ENCODE measurements around the gene TOP1.

Gene TOP1

DNA sequence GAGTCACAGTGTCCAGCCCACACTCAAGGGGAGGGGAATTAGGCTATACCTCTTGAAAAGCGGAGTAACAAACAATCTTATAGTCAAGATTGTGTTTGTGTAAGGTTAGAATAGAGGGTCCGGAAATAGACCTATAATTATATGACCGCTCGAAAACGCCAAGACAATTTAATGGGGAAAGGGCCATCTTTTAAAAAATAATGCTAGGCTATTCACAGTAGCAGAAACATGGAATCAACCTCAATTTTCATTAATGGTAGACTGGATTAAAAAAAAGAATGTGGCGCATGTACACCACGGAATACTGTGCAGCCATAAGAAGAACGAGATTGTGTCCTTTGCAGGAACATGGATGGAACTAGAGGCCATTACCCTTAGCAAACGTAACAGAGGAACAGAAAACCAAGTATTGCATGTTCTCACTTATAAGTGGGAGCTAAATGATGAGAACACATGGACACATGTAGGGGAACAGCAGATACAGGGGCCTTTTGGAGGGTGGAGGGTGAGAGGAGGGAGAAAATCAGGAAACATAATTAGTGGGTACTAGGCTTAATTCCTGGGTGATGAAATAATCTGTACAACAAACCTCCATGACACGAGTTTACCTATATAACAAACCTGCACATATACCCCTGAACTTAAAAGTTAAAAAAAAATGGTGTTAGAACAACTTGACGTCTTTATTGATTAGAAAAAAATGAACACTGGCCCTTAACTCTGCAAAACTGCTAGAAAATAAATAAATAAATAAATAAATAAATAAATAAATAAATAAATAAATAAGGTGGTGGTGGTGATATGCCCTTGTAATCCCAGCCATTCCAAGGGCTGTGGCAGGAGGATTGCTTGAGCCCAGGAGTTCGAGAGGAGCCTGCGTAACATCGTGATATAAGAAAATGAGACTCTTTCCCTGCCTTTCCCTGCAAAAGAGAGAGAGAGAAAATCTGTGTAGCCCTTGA lies 30.3 kb downstream of the TOP1 start:
- no peak for DNase-seq (ENCODE audit: low read depth)

DNA sequence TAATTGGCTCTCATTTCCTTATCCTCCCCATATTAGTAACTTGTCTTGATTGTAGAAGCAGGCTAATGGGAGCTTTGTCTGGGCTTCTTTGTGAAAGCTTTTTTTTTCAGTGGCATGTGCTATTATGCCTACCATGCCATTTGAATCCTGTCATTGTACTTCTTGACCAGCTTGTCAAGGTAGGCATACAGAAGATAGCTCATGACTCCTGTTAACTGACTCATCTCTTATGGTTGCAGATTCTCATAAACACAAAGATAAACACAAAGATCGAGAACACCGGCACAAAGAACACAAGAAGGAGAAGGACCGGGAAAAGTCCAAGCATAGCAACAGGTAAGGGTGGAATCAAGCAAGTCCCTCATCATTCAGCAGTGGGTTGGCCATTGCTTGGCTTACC lies 32.5 kb downstream of the TOP1 start:
- no peak for DNase-seq (ENCODE audit: low read depth)

DNA sequence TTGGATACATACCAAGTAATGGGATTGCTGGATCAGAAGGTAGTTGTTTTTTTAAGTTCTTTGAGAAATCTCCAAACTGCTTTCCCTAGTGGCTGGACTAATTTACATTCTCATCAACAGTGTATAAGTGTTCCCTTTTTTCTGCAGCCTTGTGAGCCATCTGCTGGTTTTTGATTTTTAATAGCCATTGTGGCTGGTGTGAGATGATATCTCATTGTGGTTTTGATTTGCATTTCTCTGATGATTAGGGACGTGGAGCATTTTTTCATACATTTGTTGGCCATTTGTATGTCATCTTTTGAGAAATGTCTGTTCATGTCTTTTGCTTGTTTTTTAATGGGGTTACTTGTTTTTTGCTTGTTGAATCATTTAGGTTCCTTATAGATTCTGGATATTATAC lies 34.8 kb downstream of the TOP1 start:
- no peak for DNase-seq (ENCODE audit: low read depth)

DNA sequence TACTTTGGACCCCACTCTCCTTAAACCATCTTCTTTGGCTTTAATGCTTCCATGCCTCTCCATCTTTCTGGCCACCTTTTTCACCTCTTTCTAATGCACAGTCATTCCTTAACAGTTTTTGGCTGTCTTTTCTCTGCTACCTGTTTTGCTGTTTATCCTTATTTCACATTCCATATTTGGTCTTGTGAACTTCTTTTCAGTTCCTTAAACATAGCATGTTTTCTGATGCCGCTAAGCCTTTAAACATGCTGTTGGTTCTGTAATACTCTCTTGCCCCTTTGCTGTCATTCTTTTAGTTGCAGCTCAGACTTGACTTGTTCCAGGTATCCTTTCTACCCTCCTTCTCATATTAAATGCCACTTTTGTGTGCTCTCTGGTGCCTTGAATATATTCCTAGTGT lies 35.8 kb downstream of the TOP1 start:
- DNase-seq (ENCODE audit: low read depth), result no peak

DNA sequence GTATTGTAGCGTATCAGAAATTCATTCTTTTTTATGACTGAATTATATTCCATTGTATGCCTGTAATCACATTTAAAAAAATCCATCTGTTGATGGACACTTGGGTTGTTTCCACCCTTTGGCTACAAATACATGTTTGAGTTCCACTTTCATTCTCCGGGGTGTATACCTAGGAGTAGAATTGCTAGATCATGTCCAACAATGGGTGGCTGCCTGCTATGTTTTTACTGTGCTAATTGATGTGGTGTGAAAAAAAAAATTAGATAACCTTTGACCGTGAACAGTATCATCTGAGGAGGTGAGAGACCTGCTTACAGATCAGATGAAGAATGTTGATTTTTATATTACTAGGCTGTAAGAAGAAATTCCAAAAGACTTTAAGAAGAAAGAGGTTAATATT lies 37.1 kb downstream of the TOP1 start:
- no peak for DNase-seq (ENCODE audit: low read depth)

DNA sequence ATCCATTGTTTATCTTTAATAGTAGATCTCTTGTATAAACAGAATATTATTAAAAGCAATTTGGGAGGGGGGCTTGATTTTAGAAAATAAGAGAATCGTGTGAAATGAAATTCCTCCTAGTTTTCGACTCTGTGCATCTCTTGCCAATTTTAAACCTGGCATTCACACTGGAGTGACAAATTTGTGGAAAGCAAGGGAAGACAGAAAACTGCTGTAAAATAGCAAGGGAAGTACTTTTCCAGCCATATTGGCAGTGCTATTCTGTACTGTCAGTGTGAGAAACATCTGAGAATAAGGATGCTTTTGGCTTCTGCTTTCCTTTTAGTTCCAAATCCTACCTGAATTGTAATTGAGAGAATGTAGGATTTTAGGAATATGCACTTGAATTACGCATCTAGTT lies 40.2 kb downstream of the TOP1 start:
- no peak for DNase-seq (ENCODE audit: low read depth)

DNA sequence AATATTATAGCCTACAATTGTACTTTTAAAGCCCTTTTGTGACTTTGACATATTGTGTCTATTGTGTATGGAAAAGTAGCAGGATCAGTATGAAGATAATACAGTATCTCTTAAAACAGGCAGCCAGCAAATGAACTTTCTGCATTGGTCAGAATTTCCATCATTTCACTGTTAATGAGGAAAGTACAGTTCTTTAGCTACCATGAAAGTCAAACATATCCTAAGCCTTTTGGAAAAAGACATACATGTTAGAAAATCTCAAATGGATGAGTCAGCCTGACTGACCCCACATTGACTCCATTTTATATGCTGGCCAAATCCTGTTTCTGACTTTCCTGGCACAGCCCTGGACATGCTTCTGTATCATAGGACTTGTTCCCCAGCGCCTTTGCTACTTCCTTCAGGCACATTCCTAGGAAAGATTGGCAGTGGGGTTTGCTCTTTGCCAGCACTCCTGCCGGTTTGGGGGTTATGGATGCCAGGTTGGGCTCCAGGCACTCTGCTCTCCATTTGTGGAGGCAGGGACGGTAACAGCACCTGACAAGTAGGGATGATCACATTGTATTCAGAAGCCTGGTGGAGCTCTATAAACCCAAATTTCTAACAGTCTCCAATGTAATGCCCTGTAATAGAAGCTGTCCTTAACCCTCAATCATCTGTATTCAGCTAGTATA lies 43.7 kb downstream of the TOP1 start:
- no peak for DNase-seq (ENCODE audit: low read depth)

DNA sequence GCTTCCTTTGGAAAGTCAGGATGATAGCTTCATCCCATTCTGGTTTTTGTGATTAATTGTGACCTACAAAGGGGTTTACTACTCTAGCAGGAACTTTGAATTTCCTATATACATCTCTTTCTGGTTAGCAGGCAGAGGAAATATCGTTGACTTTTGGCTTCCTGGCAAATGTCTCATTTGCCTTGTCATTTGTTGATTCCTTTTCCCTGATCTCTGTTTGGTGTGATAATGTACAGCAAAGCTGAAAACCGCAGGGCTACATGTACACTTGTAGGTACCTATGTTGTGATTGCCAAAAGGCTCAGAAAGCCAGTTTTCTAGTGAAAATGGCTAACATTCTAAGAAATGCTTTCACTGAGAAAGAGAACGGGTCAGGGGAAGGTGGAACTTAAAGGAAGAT lies 44.3 kb downstream of the TOP1 start:
- DNase-seq (ENCODE audit: low read depth), result no peak

DNA sequence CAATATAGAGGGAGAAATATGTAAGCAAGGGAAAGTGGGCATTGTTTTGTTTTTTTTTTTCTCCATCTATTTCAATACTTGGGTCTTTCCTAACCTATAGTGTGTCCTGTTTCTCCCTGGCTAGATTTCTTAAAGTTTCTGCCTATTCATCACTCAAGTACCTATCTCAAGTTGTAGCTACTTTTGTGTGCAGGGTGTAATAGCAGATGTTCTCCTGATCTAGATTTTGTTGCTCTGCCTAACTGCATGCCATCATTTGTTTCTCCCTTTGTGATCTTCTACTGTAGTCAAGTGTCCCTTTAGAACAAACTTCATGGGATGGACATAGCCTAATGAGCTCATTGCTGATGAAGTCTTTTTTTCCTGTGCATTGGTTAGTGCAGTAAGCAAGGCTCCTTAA lies 45.8 kb downstream of the TOP1 start:
- DNase-seq (ENCODE audit: low read depth), result no peak

DNA sequence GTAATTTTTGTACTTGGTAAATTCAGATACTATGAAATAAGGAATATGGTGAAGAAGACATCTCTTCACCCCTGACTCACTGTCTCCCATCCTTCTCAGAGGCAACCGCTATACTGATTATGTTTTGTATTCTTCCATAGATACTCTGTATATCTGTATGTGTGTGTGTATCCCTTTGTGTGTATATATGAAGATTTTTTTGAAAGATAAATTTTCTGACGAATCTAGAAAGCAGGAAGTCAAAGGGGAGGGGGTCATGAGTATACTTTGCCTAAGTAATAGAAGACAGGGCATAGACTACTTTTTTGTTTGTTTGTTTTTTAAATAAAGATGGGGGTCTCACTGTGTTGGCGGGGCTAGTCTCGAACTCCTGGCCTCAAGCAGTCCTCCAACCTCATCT lies 48.2 kb downstream of the TOP1 start:
- DNase-seq (ENCODE audit: low read depth), result no peak

DNA sequence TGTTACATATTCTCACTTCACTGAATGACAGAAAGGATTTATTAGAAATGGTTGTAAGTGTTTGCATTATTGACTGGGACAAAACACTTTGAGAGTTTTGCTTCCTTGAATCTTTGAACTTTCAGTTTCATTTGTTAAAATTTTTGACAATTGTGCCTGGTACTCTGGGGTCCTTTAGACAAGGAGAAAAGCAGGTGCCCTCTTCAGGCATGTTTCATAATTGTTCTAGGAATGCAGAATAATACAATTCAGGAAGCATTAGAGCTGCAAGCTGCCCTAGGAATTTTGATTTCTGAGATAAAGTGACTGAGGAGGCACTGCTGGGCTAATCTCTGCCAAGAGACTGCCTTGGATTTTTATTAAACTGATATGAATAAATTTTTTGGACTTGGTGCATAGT lies 49.7 kb downstream of the TOP1 start:
- no peak for DNase-seq (ENCODE audit: low read depth)

DNA sequence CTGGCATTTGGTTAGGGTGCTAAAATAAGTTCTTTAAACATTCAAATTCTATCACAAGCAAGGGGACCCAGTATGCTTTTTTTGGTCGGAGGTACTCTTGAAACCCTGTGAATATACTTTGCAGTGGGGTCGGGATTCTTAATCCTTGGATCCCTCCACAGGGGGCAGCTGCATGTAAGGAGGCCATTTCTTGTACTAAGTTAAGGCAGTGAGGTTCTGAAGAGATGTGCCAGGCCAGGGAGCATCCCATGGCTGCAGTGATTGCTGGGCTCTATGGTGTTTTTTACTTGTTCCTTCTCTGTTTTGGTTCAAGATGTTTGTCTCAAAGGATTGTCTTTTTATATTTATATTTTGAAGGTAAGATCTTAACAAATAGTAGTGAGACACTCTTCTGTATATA lies 50.4 kb downstream of the TOP1 start:
- no peak for DNase-seq (ENCODE audit: low read depth)

DNA sequence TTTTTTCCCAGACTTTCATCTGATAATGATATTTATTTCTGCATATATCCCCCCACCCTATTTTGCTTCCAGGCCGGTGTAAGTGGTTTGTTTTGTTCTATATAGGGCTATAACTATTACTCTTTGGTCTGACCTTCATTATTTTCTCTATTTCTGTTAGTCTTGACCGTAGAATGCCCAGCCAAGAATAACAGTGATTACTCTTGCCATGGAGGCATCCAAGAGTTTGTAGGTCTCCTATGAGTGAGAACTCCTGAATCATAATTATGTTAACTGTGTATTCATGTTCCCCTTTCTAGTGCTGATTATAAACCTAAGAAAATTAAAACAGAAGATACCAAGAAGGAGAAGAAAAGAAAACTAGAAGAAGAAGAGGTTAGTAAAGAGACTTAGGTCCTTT lies 52.2 kb downstream of the TOP1 start:
- DNase-seq (ENCODE audit: low read depth), result no peak

DNA sequence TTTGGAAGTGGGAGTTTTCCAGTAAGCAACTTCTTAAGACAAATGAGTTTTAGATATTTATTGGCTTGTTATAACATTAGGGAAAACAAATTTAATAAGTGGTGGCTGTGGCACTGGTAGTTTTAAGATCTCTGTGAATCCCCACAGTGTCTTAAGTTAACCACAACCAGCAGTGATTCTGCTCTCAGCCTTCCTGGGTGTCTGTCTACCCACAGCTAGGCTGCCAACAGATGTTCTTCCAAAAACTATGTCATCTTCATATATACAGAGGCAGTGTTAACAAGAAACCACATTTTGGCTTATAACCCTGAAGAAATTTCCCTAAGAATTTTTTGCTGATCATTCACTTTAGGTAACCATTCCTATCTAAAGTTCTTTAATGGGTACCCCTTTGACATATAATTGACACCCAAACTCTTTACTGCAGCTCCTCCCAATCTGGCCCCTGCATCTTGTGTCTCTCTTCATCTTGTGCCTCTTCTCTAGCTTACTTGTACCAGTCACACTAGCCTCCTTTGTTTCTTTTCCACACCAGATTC lies 52.7 kb downstream of the TOP1 start:
- no peak for DNase-seq (ENCODE audit: low read depth)

DNA sequence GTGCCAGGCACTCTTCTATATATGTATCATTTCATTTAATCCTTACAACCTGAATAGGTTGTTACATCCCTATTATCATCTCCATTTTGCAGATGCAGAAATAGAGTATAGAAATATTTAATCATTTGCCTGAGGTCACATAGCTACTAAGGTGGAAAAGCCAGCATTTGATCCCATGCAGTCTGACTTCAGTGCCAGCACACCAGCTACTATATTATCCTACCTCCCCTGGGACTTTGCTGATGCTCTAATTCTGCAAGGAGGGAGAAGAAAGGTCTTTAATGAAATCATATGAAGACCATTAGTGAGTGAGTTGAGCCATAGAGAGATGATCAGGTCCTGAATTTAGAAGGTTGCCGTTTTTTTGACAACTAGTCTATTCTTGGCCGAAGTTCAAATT lies 53.7 kb downstream of the TOP1 start:
- no peak for DNase-seq (ENCODE audit: low read depth)

DNA sequence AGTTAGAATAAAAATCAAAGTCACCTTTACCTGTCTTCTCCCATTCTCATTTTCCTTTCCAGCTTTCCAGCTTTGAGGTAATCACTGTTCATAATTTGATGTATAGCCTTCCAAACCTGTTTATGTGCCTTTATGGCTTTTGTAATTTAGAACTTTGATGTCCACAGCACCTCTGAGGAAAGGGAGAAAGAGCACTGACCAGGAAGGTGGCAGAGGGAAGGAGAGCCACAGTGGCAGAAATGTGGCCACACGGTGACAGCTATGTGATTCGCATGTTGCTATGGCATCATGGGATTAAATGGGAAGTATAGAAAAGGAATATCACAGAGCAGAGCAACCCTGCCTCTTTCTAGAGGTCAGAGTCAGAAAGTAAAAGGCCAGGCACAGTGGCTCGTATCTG lies 57.0 kb downstream of the TOP1 start:
- DNase-seq (ENCODE audit: low read depth), result no peak

DNA sequence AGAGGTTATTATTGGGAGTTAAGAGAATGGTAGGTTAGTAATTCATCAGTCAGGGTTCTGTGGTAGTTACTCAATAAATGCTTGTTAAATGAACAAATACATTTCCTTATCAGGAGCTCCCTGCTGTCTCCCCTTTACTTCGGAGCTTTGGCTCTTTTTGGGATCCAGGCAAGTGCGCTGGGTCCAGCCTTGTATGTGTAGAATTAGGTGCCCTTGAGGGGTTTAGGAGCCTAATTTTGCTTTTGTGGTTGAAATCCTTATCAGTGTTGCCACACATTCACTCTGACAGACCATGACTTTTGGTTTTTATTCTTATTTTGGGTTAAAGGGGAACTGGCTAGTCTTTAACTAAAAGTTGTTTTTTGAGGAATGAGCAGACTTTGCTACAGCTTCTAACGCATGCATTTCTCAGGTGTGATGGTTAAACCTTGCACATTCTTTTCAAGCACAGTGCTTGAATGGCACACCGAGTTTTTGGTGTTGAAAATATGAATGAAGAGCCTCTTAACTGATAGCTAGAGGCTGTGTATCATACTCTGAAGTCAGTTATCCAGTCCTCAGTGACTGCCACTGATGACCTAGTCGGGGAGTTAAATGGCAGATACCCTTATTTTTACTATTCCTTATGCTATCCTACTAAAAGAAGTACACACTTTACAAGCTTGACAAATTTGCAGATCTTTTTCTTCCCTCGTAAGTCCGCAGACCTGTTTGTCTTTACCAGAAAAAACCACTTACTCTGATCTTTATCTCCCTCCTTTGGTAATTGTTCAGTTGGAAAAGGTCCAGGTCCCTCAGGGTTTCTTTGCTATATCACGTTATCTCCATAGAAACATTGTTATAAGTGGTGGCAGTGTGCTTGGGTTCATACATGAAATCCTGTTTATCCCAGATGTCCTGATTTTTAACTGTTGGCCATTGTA lies 58.0 kb downstream of the TOP1 start:
- DNase-seq (ENCODE audit: low read depth), result no peak

DNA sequence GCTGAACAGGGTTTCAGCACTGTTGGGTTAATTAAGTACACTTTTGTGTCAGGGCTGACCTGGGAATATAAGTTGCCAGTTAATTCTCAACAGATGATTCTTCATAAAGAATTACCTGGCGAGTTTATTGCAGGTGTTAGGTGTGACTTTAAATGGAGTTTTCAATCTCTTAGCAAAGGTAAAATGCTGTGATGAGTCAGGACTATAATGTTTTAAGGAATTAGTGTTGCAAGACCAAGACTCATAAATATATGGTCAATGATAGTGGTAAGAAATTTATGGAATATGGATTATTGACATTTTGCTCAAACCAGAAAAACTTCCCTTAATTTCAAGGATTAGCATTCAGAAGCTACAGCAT lies 58.7 kb downstream of the TOP1 start:
- no peak for DNase-seq (ENCODE audit: low read depth)

DNA sequence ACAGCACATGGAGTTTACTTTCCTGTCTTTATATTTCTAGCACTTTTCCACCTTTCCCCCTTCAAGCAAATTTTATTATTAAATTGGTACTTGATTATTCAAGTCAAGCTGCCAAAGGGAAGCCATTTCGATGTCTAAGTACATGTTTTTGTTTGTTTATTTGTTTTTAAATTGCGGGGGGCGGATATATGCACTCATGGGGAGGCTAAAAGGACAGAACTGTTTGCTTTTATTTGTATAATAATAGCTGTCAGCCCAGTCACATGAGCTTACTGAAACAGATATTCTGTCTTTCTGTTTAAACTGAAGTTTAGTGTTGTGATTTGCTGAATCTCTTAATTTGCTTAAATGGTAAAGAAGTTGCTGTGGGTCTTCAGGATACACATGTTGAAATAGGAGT lies 59.2 kb downstream of the TOP1 start:
- no peak for DNase-seq (ENCODE audit: low read depth)

DNA sequence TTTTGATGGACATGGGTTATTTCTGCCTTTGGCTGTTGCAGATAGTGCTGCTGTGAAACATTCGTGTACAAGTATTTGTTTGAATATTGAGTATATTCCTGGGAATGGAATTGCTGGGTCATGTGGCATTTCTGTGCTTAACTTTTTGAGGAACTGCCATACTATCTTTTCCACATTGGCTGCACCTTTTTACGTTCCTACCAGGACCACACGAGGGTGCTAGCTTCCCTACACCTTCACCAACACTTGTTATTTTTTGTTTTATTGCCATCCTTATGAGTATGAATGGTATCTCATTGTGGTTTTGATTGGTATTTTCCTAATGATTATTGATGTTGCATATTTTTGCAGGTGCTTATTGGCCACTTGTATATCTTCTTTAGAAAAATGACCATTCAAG lies 60.9 kb downstream of the TOP1 start:
- no peak for DNase-seq (ENCODE audit: low read depth)

DNA sequence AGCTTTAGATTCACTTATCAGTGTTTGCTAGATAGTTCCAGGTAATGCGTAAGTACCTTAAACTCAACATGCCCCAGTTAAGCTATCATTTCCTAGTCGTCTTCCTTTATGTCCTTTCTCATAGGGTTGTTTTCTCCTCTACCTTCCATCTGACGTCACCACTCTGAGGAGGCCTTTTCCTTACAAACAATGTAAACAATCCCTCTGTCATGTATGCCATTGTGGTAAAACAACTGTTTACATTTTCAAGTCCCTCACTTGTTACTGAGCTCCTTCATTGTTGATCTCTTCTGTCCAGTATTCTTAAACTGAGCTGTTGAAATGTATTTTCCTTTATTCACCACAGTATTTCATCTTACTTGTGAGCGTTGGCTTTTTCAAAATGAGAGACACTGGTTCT lies 63.3 kb downstream of the TOP1 start:
- DNase-seq (ENCODE audit: low read depth), result no peak

DNA sequence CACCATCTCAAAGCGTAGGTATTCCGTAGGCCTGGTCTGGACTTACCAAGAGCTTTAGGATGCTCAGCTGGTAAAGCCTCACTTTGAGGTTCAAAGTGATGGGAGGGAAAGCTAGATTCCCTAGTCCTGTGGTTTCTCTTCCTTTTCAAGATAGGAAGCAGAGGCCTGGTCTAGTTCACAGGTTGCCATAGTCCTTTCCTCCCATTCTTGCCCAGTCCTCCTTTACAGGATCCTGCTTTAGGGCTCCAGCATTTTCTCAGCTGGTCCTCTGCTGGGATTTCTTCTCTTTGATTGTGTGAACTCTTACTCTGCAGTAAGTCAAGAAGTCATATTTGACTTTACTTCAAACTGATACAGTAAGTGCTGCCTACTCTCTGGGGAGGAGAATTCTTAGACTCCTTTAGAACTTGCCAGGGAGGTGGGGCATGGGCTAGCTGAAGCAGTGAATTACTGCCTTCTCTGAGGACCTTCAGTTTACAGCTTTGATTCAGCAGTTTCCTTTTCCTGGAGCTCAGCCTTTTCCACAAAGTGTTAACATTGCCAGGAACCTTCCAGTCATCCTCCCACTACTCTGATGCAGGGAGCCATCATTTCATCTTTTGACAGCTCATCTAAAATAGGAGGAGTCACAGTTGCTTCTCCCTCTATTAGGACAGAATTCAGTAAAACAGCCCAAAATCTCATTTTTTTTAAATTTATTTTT lies 65.9 kb downstream of the TOP1 start:
- no peak for DNase-seq (ENCODE audit: low read depth)

Data from activated gamma-delta T cell treated with anti-CD3 and anti-CD28 coated beads, Interleukin-2, amount 50 U/mL, for 16 hours (primary cell).